Measurements from ENCODE around the gene BICDL1.
A peak's percentile ranks its signal among the peaks of the same experiment; 100 is the strongest.

The BICDL1 gene

GRCh38 chr12:120081641-120082040 lies 92.6 kb downstream of the BICDL1 start:
- no peak for DNase-seq

GRCh38 chr12:120085920-120086645 lies 97.0 kb downstream of the BICDL1 start:
- DNase-seq: no peak

- DNase-seq: peak; percentile 96 to 97
Measured at GRCh38 chr12:120086801-120087621, 98.0 kb downstream of the BICDL1 start.

- no peak for DNase-seq
Measured at GRCh38 chr12:120089105-120089504, 100.1 kb downstream of the BICDL1 start.

GRCh38 chr12:120089796-120090195 lies 100.8 kb downstream of the BICDL1 start:
- DNase-seq: no peak

GRCh38 chr12:120090206-120090605 lies 101.2 kb downstream of the BICDL1 start:
- no peak for DNase-seq

- DNase-seq: no peak
Measured at GRCh38 chr12:120090626-120091295, 101.7 kb downstream of the BICDL1 start.

- DNase-seq: no peak
Measured at GRCh38 chr12:120091371-120092090, 102.5 kb downstream of the BICDL1 start.

GRCh38 chr12:120092551-120093335 lies 103.7 kb downstream of the BICDL1 start:
- DNase-seq: no peak

GRCh38 chr12:120093336-120093591 lies 104.2 kb downstream of the BICDL1 start:
- no peak for DNase-seq

- no peak for DNase-seq
Measured at GRCh38 chr12:120093592-120094355, 104.7 kb downstream of the BICDL1 start.

- DNase-seq: peak in 1 of 2 experiments; percentile 70
Measured at GRCh38 chr12:120094485-120094884, 105.4 kb downstream of the BICDL1 start.

- DNase-seq: no peak
Measured at GRCh38 chr12:120095331-120095730, 106.3 kb downstream of the BICDL1 start.

- DNase-seq: no peak
Measured at GRCh38 chr12:120095736-120096135, 106.7 kb downstream of the BICDL1 start.

- no peak for DNase-seq
Measured at GRCh38 chr12:120096671-120097202, 107.7 kb downstream of the BICDL1 start.

GRCh38 chr12:120098756-120099470 lies 109.9 kb downstream of the BICDL1 start:
- no peak for DNase-seq

- no peak for DNase-seq
Measured at GRCh38 chr12:120099738-120100137, 110.7 kb downstream of the BICDL1 start.

- DNase-seq: peak; percentile 53 to 87
Measured at GRCh38 chr12:120100630-120101029, 111.6 kb downstream of the BICDL1 start.

GRCh38 chr12:120101182-120101581 lies 112.1 kb downstream of the BICDL1 start:
- no peak for DNase-seq

GRCh38 chr12:120101617-120102016 lies 112.6 kb downstream of the BICDL1 start:
- no peak for DNase-seq
